ENCODE results near the gene GGT5.
A peak's percentile ranks its signal among the peaks of the same experiment; 100 is the strongest.
"Not testable (repeated sequence)": the region's sequence is repeated elsewhere in the genome, so short reads cannot be mapped to it uniquely, and the experiment has no call there.

Gene GGT5

DNA sequence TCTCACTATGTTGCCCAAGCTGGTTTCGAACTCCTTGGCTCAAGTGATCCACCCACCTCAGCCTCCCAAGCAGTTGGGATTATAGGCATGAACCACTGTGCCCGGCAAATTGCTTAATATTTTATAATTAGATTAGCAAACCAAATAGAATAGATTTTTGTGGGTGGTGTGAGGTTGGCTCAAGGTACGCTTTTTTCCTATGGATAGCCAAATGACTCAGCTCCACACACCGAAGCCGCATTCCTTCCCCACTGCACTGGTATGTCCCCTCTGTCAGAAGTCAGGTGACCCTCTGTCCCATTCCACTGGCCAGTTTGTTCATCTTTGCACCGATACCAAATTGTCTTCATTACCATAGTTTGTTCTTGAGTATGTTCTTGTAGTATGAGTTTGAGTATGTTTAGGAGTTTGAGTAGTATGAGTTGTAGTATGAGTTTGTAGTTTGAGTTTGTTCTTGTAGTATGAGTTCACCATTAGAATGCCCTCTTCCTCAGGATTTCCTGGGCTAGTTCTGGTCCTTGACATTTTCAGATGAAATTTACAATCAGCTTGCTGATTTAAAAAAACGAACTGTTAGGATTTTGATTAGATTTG, 44.2 kb downstream of the GGT5 start:
- DNase-seq, result no peak

DNA sequence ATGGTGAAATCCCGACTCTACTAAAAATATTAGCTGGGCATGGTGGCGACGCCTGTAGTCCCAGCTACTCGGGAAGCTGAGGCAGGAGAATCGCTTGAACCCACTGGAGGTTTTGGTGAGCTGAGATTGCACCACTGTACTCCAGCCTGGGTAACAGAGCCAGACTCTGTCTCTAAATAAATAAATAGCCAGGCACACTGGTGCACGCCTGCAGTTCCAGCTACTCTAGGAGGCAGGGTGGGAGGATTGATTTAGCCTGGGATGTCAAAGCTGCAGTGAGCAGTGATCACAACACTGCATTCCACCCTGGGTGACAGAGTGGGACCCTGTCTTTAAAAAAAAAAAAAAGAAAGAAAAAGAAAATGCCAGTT, 46.2 kb downstream of the GGT5 start:
- no peak for DNase-seq

DNA sequence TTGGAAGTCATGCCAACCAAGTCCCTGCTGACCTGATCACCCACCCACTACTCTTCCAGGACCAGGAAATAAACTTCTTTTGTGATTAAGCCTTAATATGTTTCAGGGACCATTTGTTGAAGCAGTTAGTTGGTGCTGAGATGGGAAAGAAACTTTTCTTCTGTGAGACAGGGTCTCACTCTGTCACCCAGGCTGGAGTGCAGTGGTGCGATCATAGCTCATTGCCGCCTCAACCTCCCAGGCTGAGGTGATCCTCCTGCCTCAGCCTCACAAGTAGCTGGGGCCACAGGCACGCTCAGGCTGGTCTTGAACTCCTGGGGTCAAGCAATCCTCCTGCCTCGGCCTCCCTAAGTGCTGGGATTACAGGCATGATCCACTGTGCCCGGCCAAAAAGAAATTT, 53.0 kb downstream of the GGT5 start:
- DNase-seq, result no peak

DNA sequence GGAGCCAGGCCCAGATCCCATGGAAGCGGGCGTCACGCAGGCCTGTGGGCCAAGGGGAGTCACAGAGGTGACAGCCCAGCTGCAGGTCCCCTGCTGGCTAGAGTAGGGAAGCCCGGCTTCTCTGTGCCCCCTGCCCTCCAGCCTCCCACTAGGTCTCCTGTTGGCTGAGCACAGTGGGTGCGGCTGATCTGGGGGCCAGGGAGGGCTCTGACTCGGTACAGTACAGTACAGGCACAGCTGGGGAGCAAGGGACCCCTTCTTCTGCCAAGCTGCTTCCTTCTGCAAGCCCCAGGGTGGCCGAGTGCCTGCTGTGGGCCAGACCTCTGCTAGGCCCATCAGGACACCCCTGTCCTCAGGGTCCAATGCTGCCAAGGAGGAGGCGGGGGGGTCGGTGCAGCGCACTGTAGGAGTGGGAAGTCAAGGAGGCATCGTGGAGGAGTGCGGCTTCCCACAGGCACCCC, 53.5 kb downstream of the GGT5 start:
- no peak for DNase-seq

DNA sequence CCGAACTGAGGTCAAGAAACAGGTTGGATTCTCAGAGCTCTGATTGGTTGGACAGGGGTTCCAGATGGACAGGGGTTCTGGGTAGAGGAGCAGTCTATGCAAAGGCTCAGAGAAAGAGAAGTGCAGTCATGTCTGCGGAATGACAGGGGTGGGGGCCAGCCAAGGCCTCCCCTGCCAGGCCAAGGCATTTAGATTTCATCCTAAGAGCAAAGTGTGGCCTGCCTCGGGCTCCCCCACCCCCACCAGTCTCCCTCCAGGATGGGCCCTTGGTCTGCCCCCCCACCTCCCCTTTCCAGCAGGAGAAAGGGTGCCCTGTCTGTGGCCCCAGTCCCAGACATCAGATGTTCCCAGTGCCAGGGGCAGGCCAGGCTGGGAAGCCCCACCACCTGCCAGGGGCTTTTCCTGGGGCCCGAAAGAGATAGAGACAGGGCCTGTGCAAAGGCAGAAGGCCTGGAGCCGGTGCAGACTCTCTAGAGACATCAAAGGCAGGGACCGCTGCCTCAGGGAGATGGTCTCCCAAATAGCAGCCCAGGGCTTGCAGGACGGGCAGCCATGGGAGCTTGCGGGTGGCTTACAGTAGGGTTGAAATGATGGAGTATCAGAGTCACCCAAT, 54.2 kb downstream of the GGT5 start:
- no peak for DNase-seq

DNA sequence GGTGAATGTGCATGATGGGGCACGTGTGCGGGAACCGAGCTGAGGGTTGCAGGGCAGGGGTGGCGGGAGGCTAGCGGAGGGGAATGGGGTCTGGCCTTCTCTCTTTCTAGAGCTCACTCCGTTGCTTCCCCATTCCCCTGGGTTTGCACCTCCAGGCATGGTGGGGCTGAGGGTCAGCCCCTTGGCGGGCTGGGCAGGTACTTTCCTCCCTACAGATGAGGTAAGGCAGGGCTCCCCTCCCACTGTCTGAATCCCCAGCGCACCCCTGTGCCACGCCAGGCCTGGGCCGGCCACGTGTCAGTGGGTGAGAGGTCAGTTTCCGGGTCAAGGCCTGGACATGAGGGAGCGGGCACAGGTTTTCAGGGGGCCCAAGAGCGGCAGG, 54.7 kb downstream of the GGT5 start:
- DNase-seq, result no peak

DNA sequence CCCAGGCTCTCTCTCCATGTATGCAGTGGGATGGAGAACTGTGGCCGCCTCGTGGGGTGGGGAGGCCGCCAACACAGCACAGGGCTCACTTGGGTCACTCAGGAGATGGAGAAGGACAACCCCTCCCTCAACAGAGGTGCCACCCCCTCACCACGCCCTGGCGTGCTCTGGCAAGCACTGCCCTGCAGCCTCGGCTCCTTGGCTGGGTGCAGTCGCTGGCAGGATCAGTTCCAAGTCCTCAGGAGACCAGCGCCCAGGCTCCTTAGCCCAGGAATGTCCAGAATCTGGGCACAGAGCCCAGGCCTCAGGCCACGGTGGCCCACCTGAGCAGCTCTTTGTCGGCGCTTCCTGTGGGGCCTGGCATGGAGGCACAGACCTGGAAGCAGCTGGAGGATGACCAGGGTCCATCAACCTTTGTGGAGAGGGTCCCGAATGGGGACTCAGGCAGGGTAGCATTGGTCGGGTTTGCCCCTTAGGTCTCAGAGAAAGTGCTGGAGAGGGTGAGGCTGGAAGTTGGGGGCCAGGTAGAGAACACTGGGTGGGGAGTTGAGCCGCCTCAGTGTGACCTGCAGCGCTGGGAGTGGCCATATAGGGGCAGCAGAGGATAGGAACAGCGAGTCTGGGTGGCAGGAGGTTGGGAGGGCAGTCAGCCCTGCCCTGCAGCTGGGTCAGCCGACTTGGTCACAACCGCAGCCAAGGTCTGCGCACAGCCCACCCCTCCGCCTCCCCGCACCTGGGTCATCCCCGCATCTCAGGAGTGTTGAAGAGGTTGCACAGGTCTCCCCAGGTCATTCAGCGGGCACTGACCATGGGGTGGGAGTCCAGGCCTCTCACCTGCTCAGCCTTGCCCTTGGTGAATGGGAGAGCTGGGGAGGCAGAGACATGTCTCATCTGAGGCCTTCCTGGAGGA, 55.4 kb downstream of the GGT5 start:
- peak; percentile 38 for DNase-seq

DNA sequence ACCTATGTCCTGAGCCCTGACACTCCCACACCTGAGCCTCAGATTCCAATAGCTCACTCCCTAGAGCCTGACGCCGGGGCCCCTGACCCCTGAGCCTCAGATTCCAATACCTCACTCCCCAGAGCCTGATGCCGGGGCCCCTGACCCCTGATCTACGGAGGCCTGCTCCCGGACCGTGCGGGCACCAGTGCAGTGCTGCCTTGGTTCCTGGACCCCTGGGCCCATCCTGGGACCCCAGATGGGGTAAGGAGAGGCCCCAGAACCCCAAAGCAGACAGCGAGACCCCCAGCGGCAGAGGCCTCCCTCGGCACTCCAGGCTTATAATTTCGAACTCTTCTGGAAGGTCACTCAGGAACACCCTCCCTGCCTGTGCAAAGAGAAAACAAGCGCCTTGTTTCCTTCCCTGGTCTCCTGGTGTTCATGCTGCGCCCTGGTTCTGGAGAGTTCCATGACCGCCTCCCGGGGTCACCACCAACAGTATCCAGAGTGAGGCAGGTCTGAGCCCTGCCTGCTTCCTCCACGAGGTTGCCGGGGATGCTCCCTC, 56.1 kb downstream of the GGT5 start:
- no peak for DNase-seq

DNA sequence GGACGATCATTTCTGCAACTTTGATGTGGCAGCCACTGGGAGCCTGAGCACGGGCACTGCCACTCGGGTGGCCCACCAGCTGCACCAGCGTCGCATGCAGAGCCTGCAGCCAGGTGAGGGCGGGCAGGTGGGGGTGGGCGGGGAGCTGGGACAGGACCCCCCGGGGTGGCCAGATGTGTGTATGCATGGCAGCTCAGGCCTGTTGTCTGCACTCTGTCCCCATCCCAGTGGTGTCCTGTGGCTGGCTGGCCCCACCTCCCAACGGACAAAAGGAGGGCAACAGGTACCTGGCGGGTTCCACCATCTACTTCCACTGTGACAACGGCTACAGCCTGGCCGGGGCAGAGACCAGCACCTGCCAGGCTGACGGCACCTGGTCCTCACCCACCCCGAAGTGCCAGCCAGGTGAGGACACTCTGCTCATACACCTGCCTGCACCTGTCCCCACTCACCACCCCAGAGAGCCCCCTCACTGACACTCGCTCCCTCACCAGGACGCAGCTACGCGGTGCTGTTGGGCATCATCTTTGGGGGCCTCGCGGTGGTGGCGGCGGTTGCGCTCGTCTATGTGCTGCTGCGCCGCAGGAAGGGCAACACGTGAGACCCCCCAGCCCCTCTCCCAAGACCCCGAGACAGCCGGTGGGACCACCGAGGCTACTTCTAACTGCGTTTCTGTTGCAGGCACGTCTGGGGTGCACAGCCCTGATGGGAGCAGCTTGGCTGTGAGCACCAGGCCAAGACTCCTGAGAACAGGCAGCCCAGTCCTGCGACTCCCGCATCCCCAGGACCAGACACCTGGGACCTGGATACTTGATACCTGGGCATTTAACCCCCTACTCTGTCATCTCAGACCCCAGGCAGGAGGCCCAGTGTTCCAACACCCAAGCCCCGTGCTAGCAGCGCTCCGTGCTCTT, 56.9 kb downstream of the GGT5 start:
- no peak for DNase-seq

DNA sequence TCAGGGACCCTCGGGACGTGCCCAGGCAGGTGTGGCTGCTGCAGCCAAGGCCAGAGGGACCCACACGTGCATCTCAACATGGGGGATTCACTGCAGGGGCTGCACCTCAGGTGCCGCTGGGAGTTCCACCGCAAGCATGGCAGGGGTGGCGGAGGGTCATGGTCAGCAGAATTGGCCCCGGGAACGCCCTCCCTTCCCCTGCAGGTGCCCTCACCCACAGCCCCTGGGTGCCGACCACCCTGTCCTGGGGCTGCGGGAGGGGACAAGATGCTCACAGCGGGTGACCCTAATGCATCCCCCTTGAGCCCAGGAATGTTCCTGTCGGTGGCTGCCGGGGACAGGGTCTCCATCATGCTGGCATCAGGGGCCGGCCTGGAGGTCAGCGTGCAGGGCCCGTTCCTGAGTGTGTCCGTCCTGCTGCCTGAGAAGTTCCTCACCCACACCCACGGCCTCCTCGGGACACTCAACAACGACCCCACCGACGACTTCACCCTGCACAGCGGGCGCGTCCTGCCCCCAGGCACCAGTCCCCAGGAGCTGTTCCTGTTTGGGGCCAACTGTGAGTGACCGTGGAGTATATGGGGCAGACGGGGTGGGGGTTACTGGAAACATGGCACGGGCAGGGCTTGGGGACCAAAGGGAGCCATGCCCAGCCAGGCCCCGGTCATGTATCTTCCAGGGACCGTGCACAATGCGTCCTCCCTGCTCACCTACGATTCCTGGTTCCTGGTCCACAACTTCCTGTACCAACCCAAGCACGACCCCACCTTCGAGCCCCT, 57.8 kb downstream of the GGT5 start:
- no peak for DNase-seq

DNA sequence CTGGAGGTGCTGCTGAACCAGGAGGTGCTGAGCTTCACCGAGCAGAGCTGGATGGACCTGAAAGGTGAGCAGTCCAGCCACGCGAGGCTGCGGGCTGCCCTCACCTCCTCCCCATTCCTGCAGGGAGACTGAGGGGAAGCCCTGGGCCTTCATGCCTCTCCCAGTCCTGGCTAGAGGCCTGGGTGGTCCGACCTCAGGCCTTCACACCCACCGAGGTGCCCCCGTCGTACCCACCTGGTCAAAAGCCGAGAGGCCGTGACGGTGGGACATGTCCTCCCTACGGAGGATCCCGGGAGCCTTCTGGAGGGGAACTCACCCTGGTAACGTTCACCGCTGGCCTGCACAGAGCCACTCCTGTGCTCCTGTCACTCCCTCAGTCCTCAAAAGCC, 58.5 kb downstream of the GGT5 start:
- DNase-seq, result no peak

DNA sequence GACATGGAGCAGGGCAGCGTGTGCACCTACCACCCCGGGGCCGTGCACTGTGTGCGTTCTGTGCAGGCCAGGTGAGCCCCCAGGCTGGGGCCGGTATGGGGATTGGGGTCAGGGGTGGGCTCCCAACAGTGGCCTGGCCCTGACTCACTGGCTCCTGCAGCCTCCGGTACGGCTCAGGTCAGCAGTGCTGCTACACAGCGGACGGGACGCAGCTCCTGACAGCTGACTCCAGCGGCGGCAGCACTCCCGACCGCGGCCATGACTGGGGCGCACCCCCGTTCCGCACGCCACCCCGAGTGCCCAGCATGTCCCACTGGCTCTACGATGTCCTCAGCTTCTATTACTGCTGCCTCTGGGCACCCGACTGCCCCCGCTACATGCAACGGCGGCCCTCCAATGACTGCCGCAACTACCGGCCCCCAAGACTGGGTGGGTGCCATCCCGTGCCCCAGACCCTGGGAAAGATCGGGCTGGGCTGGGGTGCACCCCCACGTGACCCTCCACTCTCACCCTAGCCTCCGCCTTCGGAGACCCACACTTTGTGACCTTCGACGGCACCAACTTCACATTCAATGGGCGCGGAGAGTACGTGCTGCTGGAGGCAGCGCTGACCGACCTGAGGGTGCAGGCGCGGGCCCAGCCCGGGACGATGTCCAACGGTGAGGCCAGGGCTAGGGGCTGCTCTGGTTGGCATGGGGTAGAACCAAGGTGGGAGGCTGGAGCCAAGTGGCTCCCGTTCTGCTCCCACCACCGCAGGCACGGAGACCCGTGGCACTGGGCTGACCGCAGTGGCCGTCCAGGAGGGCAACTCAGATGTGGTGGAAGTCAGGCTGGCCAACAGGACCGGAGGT, 59.2 kb downstream of the GGT5 start:
- no peak for DNase-seq

DNA sequence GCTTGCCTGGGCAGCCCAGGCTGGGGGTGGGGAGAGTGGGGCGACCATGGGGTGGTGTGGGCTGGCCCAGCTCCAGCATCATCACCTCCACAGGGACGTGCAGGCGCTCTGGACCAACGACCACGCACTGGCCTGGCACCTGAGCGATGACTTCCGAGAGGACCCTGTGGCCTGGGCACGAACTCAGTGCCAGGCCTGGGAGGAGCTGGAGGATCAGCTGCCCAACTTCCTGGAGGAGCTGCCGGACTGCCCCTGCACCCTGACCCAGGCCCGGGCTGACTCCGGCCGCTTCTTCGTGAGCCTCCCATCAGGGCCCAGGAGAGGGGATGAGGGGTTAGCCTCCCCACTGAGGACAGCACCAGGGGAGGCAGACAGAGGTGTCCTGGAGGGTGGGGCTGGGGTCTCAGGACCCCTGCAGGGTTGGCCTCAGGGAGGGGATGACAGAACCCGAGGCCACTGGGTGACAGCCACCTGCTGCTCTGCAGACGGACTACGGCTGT, 59.8 kb downstream of the GGT5 start:
- DNase-seq, result no peak

DNA sequence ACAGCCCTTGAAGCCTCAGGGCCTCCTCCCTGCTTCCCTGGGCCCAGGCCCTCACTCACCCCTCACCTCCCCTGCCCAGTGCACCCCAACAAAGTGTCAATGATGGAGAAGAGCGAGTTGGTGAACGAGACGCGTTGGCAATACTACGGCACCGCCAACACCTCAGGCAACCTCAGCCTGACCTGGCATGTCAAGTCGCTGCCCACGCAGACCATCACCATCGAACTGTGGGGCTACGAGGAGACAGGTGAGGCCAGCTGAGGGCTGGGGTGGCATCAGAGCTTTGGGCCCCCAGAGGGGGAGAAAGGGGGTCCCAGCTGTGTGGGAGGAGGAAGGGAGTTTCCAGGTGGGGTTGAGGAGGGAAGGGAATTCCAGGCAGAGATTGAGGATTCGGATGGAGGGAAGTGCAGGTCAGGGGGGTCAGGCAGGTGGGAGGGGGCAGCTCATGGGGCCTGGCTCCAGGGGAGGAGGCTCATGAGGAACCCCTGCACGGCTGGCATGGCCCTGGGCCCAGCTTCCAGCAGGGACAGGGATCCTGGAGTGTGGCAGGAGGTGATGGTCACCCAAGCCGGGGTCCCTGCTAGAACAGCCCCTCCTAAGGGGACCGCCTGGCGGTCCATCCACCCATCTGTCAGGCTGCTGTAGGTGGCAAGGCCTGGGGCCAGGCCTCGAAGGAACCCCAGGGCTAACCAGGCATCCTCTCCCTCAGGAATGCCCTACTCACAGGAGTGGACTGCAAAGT, 60.7 kb downstream of the GGT5 start:
- no peak for DNase-seq

DNA sequence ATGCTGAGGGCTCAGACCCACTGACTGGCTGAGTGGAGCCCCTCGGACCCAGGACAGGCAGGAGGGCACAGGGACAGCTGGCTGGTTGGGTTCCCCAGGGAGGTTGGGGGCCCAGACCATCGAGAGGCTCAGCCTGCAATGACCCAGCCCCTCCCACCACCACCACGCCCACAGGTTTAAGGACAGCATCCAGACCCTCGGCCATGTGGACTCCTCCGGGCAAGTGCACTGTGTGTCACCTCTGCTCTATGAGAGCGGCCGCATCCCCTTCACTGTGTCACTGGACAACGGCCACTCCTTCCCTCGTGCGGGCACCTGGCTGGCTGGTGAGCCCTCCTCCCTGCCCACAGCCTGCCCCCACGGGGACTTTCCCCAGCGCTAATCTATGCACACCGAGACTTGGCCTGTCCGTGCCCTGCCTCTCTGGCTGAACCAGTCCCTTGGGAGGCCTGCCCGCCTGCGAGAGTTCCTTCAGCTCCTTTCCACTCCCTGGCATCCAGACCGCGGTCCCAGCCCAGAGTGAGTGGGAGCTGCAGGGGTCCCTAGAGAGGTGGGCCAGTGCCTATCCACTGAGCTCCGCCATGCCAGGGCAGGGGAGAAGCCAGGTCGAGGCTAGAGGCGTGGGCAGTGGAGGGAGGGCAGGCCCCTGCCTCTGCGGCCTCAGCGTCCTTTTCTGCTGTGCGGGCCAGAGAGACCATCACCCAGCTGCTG, 61.4 kb downstream of the GGT5 start:
- no peak for DNase-seq

DNA sequence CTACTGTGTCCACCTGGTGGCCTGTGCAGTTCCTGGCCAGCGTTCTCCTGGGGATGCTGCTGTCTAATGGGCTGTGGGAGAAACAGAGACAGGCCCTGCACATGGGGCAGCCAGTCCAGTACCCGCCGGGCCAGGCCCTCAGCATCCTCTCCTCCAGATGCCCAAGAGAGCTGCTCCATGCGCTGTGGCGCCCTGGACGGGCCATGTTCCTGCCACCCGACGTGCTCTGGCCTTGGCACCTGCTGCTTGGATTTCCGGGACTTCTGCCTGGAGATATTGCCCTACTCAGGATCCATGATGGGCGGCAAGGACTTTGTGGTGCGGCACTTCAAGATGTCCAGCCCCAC, 62.0 kb downstream of the GGT5 start:
- not testable (repeated sequence) for DNase-seq

DNA sequence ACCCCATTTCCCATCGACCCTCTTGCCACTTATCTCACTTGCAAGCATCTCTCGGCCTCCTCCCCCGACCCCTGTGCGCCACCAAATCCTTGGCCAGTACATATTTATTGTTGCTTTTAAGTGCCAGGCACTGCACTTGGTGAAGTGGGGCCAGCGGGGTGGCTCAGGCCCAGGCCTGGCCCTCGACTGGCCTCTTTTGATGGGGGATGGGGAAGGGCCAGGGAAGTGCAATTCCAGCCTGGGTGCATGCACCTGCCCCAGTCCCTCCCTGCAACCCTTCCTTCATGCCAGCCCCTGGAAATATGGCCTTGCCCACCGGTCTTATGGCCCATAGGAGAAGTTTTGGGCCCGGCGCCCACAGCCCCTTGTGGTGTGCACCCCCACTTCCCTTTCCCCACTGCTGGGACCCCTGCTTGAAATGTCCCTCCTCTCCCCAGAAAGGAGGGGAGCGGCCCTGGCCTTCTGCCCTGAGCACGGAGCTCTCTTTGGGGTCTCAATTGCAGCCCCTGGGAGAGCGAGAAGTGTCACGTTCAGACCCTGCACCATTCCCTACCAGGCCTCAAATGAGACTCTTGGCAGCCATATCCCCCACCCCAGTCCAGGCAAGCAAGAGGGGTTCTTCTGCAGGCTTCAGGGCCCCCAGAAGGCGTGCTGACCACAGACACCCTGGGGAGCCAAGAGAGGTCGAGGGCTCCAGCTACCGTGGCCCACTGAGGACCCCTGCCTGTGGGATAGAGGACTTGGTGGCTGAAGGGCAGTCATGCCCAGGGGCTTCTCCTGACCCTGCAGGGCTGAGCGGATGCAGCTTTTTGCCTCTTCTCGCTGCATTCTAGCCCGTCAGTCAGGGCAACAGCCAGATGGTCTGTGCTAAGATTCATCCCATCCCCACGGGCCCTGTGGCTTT, 62.6 kb downstream of the GGT5 start:
- no peak for DNase-seq

Data from stimulated activated CD4-positive, alpha-beta T cell treated with anti-CD3 and anti-CD28 coated beads, Interleukin-1b, Interleukin-23, amount 100 ng/mL, for 48 hours (primary cell).